HG03378 (cell line): Measurements from ENCODE around the gene ATIC.

Source experiments
- ATAC-seq: cut with Tn5 transposase; IDR thresholded peaks from one replicate; pipeline ENCODE4 v1.9.1; 2021; ENCODE audit warnings: mild to moderate bottlenecking, moderate library complexity; ENCODE audit not compliant: unreplicated experiment

ATIC gene

DNA sequence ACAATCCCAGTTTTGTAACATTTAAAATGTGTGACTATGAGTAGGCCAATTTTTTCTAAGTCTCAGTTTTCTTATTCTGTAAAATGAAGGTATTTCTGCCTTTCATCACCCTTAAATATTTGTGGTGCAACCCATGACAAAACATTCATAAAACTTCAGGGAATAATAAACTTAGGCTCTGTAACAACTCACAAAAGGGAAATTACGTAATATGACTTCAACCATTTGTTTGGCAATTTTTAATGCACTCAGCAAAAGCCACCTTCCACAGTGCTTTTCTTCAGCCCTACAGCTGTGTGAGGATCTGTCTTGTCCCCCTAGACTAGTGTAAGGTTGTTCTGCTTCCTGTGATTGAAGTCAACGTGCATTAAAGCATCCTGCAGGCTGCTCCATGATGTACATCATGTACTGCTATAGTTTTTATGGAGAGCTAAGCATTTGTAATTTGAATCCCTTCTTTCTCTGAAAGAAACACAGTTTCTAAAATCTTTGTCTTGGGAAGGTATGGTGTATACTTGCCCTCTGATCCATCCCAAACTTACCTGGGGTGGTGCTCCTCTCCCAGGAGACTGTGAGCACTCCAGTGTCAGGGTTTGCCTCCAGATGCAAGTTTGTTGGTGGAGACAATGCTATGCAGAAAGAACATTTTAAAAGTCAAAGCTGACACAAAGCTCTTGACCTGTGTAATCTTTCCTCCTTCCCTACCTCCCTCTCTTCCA, 84.9 kb downstream of the ATIC start:
- no peak for ATAC-seq

GRCh38 chr2:215397632-215398341, 85.9 kb downstream of the ATIC start:
- no peak for ATAC-seq

GRCh38 chr2:215399067-215399716, 87.3 kb downstream of the ATIC start:
- ATAC-seq: no peak
